H1 (cell line): ENCODE data around the gene SAMD4A. TPM values are rescaled to one million over a fixed set of nuclear protein-coding genes. Genes with fewer than 3 reads are reported as not detected.

ENCODE experiments used
- CTCF ChIA-PET: fragments of 300-600 bp; sonication (Branson Sonifier 250); formaldehyde crosslinking; loops from one replicate; lab custom pipeline; 2021; ENCODE audit not compliant: partially characterized antibody; lab: Charles Lee
- POLR2A ChIA-PET: fragments of 300-600 bp; sonication (Branson Sonifier 250); formaldehyde crosslinking; loops from one replicate; lab custom pipeline; 2021; ENCODE audit warnings: inconsistent platforms; ENCODE audit not compliant: partially characterized antibody; lab: Charles Lee
- DNase-seq, 2 experiments: peaks; one replicate each; pipeline versions ENCODE4 v3.0.0 to v3.0.0-alpha.2; 2010 to 2022; ENCODE audit warnings: low spot score in 2 of 2, low read depth in 1 of 2, mixed read lengths in 1 of 2
- FAIRE-seq: peaks from 2 replicates; lab custom pipeline; 2011; peaks lifted over from hg19 to GRCh38; lab: Jason Lieb, UNC
- H2AFZ ChIP-seq: 2 replicates; pipeline ENCODE4 v1.8.1; 2012; ENCODE audit warnings: low read length, inconsistent platforms
- H2AK5ac ChIP-seq: 2 replicates; pipeline ENCODE4 v1.6.1; 2013; ENCODE audit warnings: low read depth, low read length
- H2BK120ac ChIP-seq: replicated peaks from 2 replicates; pipeline ENCODE3; 2013; ENCODE audit warnings: low read depth, low read length, inconsistent platforms
- H2BK12ac ChIP-seq: 2 replicates; pipeline ENCODE4 v1.6.1; 2013; ENCODE audit warnings: low read depth, low read length
- H2BK15ac ChIP-seq: 2 replicates; pipeline ENCODE4 v1.6.1; 2013; ENCODE audit warnings: low read length
- H2BK20ac ChIP-seq: 2 replicates; pipeline ENCODE4 v1.6.1; 2013; ENCODE audit warnings: low read length
- H2BK5ac ChIP-seq: 2 replicates; pipeline ENCODE4 v1.6.1; 2013; ENCODE audit warnings: low read depth, low read length
- H3K14ac ChIP-seq: 2 replicates; pipeline ENCODE4 v1.6.1; 2013; ENCODE audit warnings: inconsistent platforms; ENCODE audit not compliant: insufficient read length
- H3K18ac ChIP-seq: 2 replicates; pipeline ENCODE4 v1.6.1; 2013; ENCODE audit warnings: low read length; ENCODE audit errors: extremely low read depth
- H3K23ac ChIP-seq: 2 replicates; pipeline ENCODE4 v1.6.1; 2013; ENCODE audit warnings: inconsistent platforms; ENCODE audit not compliant: insufficient read length
- H3K23me2 ChIP-seq: 2 replicates; pipeline ENCODE4 v1.6.1; 2013; ENCODE audit warnings: low read depth, low read length
- H3K27ac ChIP-seq: 2 replicates; pipeline ENCODE4 v1.6.1; 2011; ENCODE audit warnings: low read depth, low read length, inconsistent platforms
- H3K27me3 ChIP-seq, 4 experiments: replicated peaks in 1 of 4; 1 replicate in 1 of 4; 2 replicates in 3 of 4; pipeline versions ENCODE4 v1.6.1 to v1.8.1; 2011 to 2013; ENCODE audit warnings: low read length in 3 of 4, mild to moderate bottlenecking in 3 of 4, inconsistent platforms in 2 of 4, mixed read lengths in 2 of 4, moderate library complexity in 1 of 4; ENCODE audit not compliant: control insufficient read depth in 3 of 4, insufficient read depth in 3 of 4; ENCODE audit errors: extremely low read depth in 1 of 4
- H3K36me3 ChIP-seq, 4 experiments: 2 replicates each; pipeline versions ENCODE4 v1.6.1 to v1.8.1; 2011 to 2013; ENCODE audit warnings: mild to moderate bottlenecking in 4 of 4, low read length in 3 of 4, moderate library complexity in 2 of 4, control low read depth in 1 of 4, inconsistent platforms in 1 of 4; ENCODE audit not compliant: insufficient read depth in 4 of 4, control insufficient read depth in 2 of 4
- H3K4ac ChIP-seq: replicated peaks from 2 replicates; pipeline ENCODE3; 2013; ENCODE audit warnings: low read length, low read depth, mixed read lengths, inconsistent platforms; ENCODE audit not compliant: insufficient read length
- H3K4me1 ChIP-seq, 4 experiments: replicated peaks in 1 of 4; 1 replicate in 1 of 4; 2 replicates in 3 of 4; pipeline versions ENCODE4 v1.6.1 to v1.8.1; 2011 to 2013; ENCODE audit warnings: low read length in 3 of 4, inconsistent platforms in 2 of 4, mixed read lengths in 1 of 4; ENCODE audit not compliant: insufficient read depth in 4 of 4, control insufficient read depth in 3 of 4
- H3K4me2 ChIP-seq, 2 experiments: 2 replicates each; pipeline versions ENCODE4 v1.6.1 to v1.8.1; 2011 to 2013; ENCODE audit warnings: low read depth in 2 of 2, low read length in 2 of 2, control low read depth in 1 of 2, inconsistent platforms in 1 of 2, mild to moderate bottlenecking in 1 of 2; ENCODE audit not compliant: insufficient read depth in 1 of 2
- H3K4me3 ChIP-seq, 4 experiments: fragments of 200-600, 300-600 bp in 1 of 4; sonication (generic), shearing (Covaris generic), sonication (Bioruptor Twin) in 1 of 4; 2 replicates each; pipeline versions ENCODE4 v1.5.1 to v1.8.1; 2011 to 2016; ENCODE audit warnings: low read length in 4 of 4, low read depth in 3 of 4, control low read depth in 2 of 4, inconsistent platforms in 2 of 4, mild to moderate bottlenecking in 2 of 4, mixed read lengths in 1 of 4, moderate library complexity in 1 of 4; ENCODE audit not compliant: insufficient read depth in 2 of 4; ENCODE audit errors: extremely low read depth in 1 of 4
- H3K56ac ChIP-seq: replicated peaks from 2 replicates; pipeline ENCODE3; 2013; ENCODE audit warnings: low read depth, mild to moderate bottlenecking, mixed read lengths, low read length, inconsistent platforms; ENCODE audit not compliant: insufficient read length
- H3K79me1 ChIP-seq: 2 replicates; pipeline ENCODE4 v1.6.1; 2013; ENCODE audit warnings: low read depth, low read length, control low read depth
- H3K79me2 ChIP-seq, 2 experiments: 2 replicates each; pipeline versions ENCODE4 v1.6.1 to v1.8.1; 2012 to 2013; ENCODE audit warnings: low read length in 2 of 2, mild to moderate bottlenecking in 2 of 2, inconsistent platforms in 1 of 2; ENCODE audit not compliant: insufficient read depth in 2 of 2, control insufficient read depth in 1 of 2
- H3K9ac ChIP-seq, 4 experiments: replicated peaks in 1 of 4; 1 replicate in 1 of 4; 2 replicates in 3 of 4; pipeline versions ENCODE4 v1.6.1 to v1.8.1; 2011 to 2013; ENCODE audit warnings: low read depth in 3 of 4, low read length in 3 of 4, control low read depth in 2 of 4, mild to moderate bottlenecking in 2 of 4, moderate library complexity in 2 of 4, inconsistent platforms in 1 of 4; ENCODE audit errors: extremely low read depth in 1 of 4
- H3K9me3 ChIP-seq, 2 experiments: 2 replicates each; pipeline versions ENCODE4 v1.6.1 to v1.8.1; 2012 to 2013; ENCODE audit warnings: mild to moderate bottlenecking in 2 of 2, moderate library complexity in 2 of 2, control low read depth in 1 of 2, inconsistent platforms in 1 of 2, low read depth in 1 of 2, low read length in 1 of 2, mixed read lengths in 1 of 2; ENCODE audit not compliant: insufficient read depth in 2 of 2
- H4K20me1 ChIP-seq, 2 experiments: replicated peaks in 1 of 2; 2 replicates each; pipeline versions ENCODE3 to v1.8.1; 2011 to 2013; ENCODE audit warnings: inconsistent platforms in 2 of 2, low read length in 2 of 2, mild to moderate bottlenecking in 1 of 2; ENCODE audit not compliant: insufficient read depth in 2 of 2, control insufficient read depth in 1 of 2
- H4K5ac ChIP-seq: 2 replicates; pipeline ENCODE4 v1.6.1; 2013; ENCODE audit warnings: low read length, low read depth, mixed read lengths, inconsistent platforms; ENCODE audit not compliant: insufficient read length
- H4K8ac ChIP-seq: 2 replicates; pipeline ENCODE4 v1.8.0; 2013; ENCODE audit warnings: mild to moderate bottlenecking, moderate library complexity, low read length, inconsistent platforms; ENCODE audit not compliant: insufficient read depth; ENCODE audit errors: extremely low read depth
- H4K91ac ChIP-seq: replicated peaks from 2 replicates; pipeline ENCODE3; 2013; ENCODE audit warnings: low read length, mixed read lengths, inconsistent platforms; ENCODE audit not compliant: insufficient read length
- EP300 ChIP-seq, 2 experiments: IDR thresholded peaks; 1 replicate in 1 of 2; 2 replicates in 1 of 2; pipeline ENCODE4 v1.6.1; 2011 to 2012; ENCODE audit warnings: low read depth in 2 of 2, low read length in 2 of 2, mild to moderate bottlenecking in 2 of 2, borderline replicate concordance in 1 of 2, inconsistent platforms in 1 of 2, moderate library complexity in 1 of 2
- RAD21 ChIP-seq, 2 experiments: IDR thresholded peaks in 1 of 2; conservative IDR thresholded peaks in 1 of 2; 2 replicates each; pipeline ENCODE4 v1.6.1; 2011; ENCODE audit warnings: low read depth in 2 of 2, low read length in 2 of 2, improper control_type of control experiment in 1 of 2, inconsistent platforms in 1 of 2, mild to moderate bottlenecking in 1 of 2, moderate library complexity in 1 of 2
- WGBS, 2 experiments: shearing (Covaris generic) in 1 of 2; methylation state at CpG; one replicate each; pipeline versions ENCODE4 v1.1.6 to v1.1.7; 2013 to 2015; ENCODE audit warnings: low lambda C conversion rate in 2 of 2, mixed read lengths in 2 of 2, inconsistent platforms in 1 of 2, low coverage in 1 of 2, missing lambda C conversion rate in 1 of 2; ENCODE audit not compliant: insufficient replicate concordance in 2 of 2, insufficient coverage in 1 of 2, insufficient read length in 1 of 2; ENCODE audit errors: extremely low coverage in 1 of 2, missing lambda C conversion rate in 1 of 2; 5-methylcytosine and 5-hydroxymethylcytosine counted together
- polyA plus RNA-seq, 7 experiments: library from polyadenylated mRNA; depleted of rRNA in 3 of 7; stranded (reverse) in 5 of 7; unstranded in 2 of 7; fragments of >200 nt in 5 of 7; fragments of 200-250 nt in 2 of 7; gene quantifications; 1 replicate in 5 of 7; 2 replicates in 1 of 7; 4 replicates in 1 of 7; pipeline versions ENCODE4 v1.2.1 to v1.2.3, GENCODE V29; 2011 to 2013; ENCODE audit warnings: missing spikeins in 2 of 7, mixed read lengths in 2 of 7
- total RNA-seq: library from RNA; stranded (reverse); fragmentation: NEBNext Ultra II Directional; extraction: Animal tissue kit (Norgen Biotek cat#: 25700); gene quantifications from 2 replicates; pipeline ENCODE4 v1.2.1, GENCODE V29; 2021

Gene SAMD4A
- total and polyA plus RNA-seq, 2 of the 8 experiments (the other 6 are each of a cell fraction or from before 2014, with no cell fraction given), result 2.4 to 12.3 TPM

- 0 out of 4 replicates have a peak, but pooled peaks of 1 of the 2 experiments have one; percentile 10 for TF ChIP-seq RAD21 (IDR thresholded peaks at IDR 0.05 in 1 of 2, conservative IDR thresholded peaks at IDR 0.05 in 1 of 2; ENCODE audit: low read depth in 2 of 2, low read length in 2 of 2)
- TF ChIP-seq EP300 (IDR thresholded peaks at IDR 0.05; ENCODE audit: borderline replicate concordance in 1 of 2, low read depth in 2 of 2, low read length in 2 of 2), result no peak
- H3K9ac ChIP-seq, result no peak overlapping the region
- H2BK5ac ChIP-seq, result no peak overlapping the region
- H2BK120ac ChIP-seq, result no peak overlapping the region
- peaks cover 0 to 3% (median 0%) of the 10 kb centered on the region in 4 experiments; a peak in 1 of 7 replicates for H3K4me1 ChIP-seq
- H2BK20ac ChIP-seq, result no peak overlapping the region
- no peaks in the 10 kb centered on the region for H3K27me3 ChIP-seq
- 86% methylated on average over 4 of the region's 4 CpGs; no CpG with 5 or more reads in 1 of the 2 experiments for WGBS, 2 experiments
- ChIA-PET POLR2A (no interaction called here), CTCF (no interaction called here)
- no peak overlapping the region for H2BK15ac ChIP-seq
- no peaks in the 10 kb centered on the region; the same call in 1 of the 2 replicates for H3K79me1 ChIP-seq
- H4K8ac ChIP-seq, result no peak overlapping the region
- DNase-seq (no peak), FAIRE-seq (no peak)
- H3K23me2 ChIP-seq, result no peaks in the 10 kb centered on the region
- no peaks in the 10 kb centered on the region for H3K9me3 ChIP-seq
- no peak overlapping the region for H2BK12ac ChIP-seq
- no peak overlapping the region for H3K18ac ChIP-seq
- H3K79me2 ChIP-seq, result no peaks in the 10 kb centered on the region
- H4K91ac ChIP-seq, result no peak overlapping the region
- no peak overlapping the region for H3K14ac ChIP-seq
- H3K4me3 ChIP-seq, result no peak overlapping the region
- H2AK5ac ChIP-seq, result no peak overlapping the region
- no peak overlapping the region for H2AFZ ChIP-seq
- no peak overlapping the region for H4K5ac ChIP-seq
- H3K56ac ChIP-seq, result no peak overlapping the region
- H3K27ac ChIP-seq, result no peak overlapping the region
- no peaks in the 10 kb centered on the region for H3K36me3 ChIP-seq
- no peak overlapping the region for H3K4me2 ChIP-seq
- no peaks in the 10 kb centered on the region for H4K20me1 ChIP-seq
- H3K4ac ChIP-seq, result no peak overlapping the region
- no peak overlapping the region for H3K23ac ChIP-seq
Observed at GRCh38 chr14:54715239-54715638, 148.3 kb downstream of the SAMD4A start.
